ENCODE data around the gene CERS6.

The CERS6 gene

DNA sequence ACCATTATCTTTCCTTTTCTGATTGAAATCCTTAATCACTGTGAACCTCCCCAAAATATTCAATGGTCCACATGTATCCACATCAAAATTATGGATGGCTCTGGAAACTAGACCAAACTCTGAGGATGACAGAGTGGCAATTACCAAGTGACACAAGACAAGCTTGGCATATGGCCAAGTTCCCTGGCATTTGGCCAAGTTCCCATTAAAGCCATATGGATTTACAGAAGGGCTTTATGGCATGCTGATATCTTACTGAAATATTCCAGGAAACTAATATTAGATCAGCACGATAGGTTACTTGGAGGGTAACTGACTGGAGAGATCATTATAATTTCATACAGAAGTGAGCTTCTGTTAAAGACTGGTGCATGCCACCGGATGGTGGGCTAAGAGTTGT, 21.9 kb upstream of the CERS6 start (continued):
- TF ChIP-seq ZNF558 (tag by site-specific recombination; IDR thresholded peaks at IDR 0.05) (0 out of 2 replicates have a peak, but pooled peaks have one; percentile 16), FEZF1 (tag by site-specific recombination; IDR thresholded peaks at IDR 0.05) (0 out of 2 replicates have a peak, but pooled peaks have one; percentile 6), ZNF830 (tag by site-specific recombination; IDR thresholded peaks at IDR 0.05; ENCODE audit: low read depth) (peak; percentile 81), ZXDB (tag by site-specific recombination; IDR thresholded peaks at IDR 0.05) (no peak), ZNF776 (tag by site-specific recombination; IDR thresholded peaks at IDR 0.05; ENCODE audit: borderline replicate concordance) (0 out of 2 replicates have a peak, but pooled peaks have one; percentile 54), ZNF792 (tag by site-specific recombination; IDR thresholded peaks at IDR 0.05) (no peak), MYNN (tag by site-specific recombination; IDR thresholded peaks at IDR 0.05; ENCODE audit: borderline replicate concordance) (no peak)
- TF ChIP-seq, protein P1, sequence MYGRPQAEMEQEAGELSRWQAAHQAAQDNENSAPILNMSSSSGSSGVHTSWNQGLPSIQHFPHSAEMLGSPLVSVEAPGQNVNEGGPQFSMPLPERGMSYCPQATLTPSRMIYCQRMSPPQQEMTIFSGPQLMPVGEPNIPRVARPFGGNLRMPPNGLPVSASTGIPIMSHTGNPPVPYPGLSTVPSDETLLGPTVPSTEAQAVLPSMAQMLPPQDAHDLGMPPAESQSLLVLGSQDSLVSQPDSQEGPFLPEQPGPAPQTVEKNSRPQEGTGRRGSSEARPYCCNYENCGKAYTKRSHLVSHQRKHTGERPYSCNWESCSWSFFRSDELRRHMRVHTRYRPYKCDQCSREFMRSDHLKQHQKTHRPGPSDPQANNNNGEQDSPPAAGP (tag by site-specific recombination; IDR thresholded peaks at IDR 0.05): no peak
- TF ChIP-seq, protein P2, sequence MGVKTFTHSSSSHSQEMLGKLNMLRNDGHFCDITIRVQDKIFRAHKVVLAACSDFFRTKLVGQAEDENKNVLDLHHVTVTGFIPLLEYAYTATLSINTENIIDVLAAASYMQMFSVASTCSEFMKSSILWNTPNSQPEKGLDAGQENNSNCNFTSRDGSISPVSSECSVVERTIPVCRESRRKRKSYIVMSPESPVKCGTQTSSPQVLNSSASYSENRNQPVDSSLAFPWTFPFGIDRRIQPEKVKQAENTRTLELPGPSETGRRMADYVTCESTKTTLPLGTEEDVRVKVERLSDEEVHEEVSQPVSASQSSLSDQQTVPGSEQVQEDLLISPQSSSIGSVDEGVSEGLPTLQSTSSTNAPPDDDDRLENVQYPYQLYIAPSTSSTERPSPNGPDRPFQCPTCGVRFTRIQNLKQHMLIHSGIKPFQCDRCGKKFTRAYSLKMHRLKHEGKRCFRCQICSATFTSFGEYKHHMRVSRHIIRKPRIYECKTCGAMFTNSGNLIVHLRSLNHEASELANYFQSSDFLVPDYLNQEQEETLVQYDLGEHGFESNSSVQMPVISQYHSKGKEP (tag by site-specific recombination; IDR thresholded peaks at IDR 0.05): peak; percentile 80; the same call in 1 of the 2 replicates
- TF ChIP-seq, protein P3, sequence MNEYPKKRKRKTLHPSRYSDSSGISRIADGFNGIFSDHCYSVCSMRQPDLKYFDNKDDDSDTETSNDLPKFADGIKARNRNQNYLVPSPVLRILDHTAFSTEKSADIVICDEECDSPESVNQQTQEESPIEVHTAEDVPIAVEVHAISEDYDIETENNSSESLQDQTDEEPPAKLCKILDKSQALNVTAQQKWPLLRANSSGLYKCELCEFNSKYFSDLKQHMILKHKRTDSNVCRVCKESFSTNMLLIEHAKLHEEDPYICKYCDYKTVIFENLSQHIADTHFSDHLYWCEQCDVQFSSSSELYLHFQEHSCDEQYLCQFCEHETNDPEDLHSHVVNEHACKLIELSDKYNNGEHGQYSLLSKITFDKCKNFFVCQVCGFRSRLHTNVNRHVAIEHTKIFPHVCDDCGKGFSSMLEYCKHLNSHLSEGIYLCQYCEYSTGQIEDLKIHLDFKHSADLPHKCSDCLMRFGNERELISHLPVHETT (tag by site-specific recombination; IDR thresholded peaks at IDR 0.05): no peak

DNA sequence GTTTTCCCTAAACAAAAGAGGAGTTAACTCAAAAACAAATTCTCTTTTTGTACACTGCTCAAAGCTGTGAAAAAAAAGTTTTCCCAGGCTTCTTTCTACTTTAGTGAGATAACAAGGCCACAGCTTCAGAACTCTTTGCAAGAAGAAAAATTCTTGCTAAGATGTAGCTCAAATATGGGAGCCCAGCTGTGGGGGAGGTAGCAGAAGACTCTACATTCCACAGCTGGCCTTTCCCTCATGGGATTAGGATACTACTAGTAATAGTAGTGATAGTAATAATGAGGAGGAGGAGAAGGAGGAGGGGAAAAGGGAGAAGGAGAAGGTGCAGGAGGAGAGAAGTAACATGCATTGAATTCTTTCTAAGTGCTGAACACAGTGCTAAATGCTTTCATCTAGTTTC, 19.2 kb upstream of the CERS6 start:
- TF ChIP-seq GLIS1 (tag by site-specific recombination; IDR thresholded peaks at IDR 0.05): no peak
- TF ChIP-seq, protein P4, sequence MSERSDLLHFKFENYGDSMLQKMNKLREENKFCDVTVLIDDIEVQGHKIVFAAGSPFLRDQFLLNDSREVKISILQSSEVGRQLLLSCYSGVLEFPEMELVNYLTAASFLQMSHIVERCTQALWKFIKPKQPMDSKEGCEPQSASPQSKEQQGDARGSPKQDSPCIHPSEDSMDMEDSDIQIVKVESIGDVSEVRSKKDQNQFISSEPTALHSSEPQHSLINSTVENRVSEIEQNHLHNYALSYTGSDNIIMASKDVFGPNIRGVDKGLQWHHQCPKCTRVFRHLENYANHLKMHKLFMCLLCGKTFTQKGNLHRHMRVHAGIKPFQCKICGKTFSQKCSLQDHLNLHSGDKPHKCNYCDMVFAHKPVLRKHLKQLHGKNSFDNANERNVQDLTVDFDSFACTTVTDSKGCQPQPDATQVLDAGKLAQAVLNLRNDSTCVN (tag by site-specific recombination; optimal IDR thresholded peaks at IDR 0.05): no peak
- TF ChIP-seq OSR2 (tag by site-specific recombination; IDR thresholded peaks at IDR 0.05): no peak
- no peak for TF ChIP-seq ZNF629 (tag by site-specific recombination; IDR thresholded peaks at IDR 0.05)
- TF ChIP-seq ZNF155 (tag by site-specific recombination; IDR thresholded peaks at IDR 0.05): no peak
- no peak for TF ChIP-seq ZNF792 (tag by site-specific recombination; IDR thresholded peaks at IDR 0.05)
- TF ChIP-seq ZNF501 (tag by site-specific recombination; IDR thresholded peaks at IDR 0.05): no peak
- TF ChIP-seq ZNF248 (tag by site-specific recombination; IDR thresholded peaks at IDR 0.05): no peak
- no peak for TF ChIP-seq KLF1 (tag by site-specific recombination; IDR thresholded peaks at IDR 0.05)
- TF ChIP-seq ZNF48 (tag by site-specific recombination; IDR thresholded peaks at IDR 0.05): no peak
- no peak for TF ChIP-seq SCRT2 (tag by site-specific recombination; IDR thresholded peaks at IDR 0.05)
- no peak for TF ChIP-seq ZFP3 (tag by site-specific recombination; IDR thresholded peaks at IDR 0.05; ENCODE audit: low read depth)
- TF ChIP-seq FEZF1 (tag by site-specific recombination; IDR thresholded peaks at IDR 0.05): no peak
- no peak for TF ChIP-seq ZBTB21 (tag by site-specific recombination; IDR thresholded peaks at IDR 0.05)
- Histone ChIP-seq H3K27ac (ENCODE audit: extremely low read depth, low read depth, low read length) (no peak overlapping the region), H3K4me3 (ENCODE audit: low read depth, low read length) (no peak overlapping the region), H3K9me3 (ENCODE audit: control insufficient read depth, insufficient read depth, low read depth, low read length) (no peaks in the 10 kb centered on the region), H3K4me1 (ENCODE audit: control insufficient read depth, insufficient read depth, low read length) (no peaks in the 10 kb centered on the region), H3K36me3 (ENCODE audit: control insufficient read depth in 2 of 2, insufficient read depth in 1 of 2, low read length in 2 of 2) (no peaks in the 10 kb centered on the region)
- CTCF ChIA-PET: interaction anchor here (0.6 to 1.6 kb wide), 3 partner anchors 10 to 484 kb away, joined by 3 to 7 read pairs (median 5); no protein-coding TSS in a partner anchor
- POLR2A ChIA-PET: interaction anchor here (1.0 kb wide), 1 partner anchor 19 kb away, joined by 3 read pairs; the partner anchor contains the start of gene CERS6
